Activated CD4-positive, alpha-beta T cell treated with anti-CD3 and anti-CD28 coated beads for 48 hours (primary cell): ENCODE results near the gene KIFC3.
"Not testable (repeated sequence)": the region's sequence is repeated elsewhere in the genome, so short reads cannot be mapped to it uniquely, and the experiment has no call there.

Experiments used
- DNase-seq: peaks from one replicate; pipeline ENCODE4 v3.0.0-alpha.2; 2020

Gene KIFC3

DNA sequence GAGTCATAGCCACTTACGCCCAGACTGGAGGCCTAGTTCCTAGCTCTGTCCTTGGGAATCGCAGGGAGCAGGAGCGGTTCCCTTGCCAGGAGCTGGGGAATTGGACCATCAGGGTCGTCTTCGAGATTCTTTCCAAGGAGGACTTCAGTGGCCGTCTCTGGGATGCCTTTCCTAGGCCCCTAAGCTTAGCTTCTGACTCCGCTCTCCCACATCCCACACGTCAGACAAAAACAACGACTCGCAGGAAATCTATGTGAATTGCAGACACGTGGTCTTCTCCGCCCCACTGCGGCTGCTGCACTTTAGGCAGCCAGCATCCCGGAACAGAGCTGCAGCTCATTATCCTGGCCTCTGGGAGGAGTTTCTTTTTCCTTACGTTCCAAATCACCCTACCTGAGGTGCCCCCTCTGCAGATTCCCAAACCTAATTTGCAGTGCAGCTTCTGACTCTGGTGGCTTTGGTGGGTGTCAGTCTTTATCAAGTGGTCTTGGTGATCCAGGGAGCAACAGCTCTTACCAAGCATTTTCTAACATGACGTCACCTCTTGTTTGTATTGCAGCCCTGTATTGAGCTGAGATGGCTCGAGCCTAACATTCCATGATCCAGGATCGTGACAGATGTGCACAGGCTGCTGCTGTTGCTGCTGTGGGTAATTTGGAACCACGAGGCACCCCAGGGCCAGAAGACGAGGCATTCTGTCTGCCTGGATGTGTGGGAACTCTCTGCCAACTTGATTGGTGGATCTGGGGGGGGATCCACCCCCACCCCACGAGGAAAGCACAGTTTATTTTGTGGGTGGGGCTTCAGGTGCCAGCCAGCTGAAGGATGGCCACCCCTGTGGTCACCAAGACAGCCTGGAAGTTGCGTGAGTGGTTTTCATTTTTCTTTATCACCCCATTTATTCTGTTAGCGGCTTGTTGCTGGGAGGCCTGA, 65.6 kb downstream of the KIFC3 start:
- peak; percentile 62 for DNase-seq

DNA sequence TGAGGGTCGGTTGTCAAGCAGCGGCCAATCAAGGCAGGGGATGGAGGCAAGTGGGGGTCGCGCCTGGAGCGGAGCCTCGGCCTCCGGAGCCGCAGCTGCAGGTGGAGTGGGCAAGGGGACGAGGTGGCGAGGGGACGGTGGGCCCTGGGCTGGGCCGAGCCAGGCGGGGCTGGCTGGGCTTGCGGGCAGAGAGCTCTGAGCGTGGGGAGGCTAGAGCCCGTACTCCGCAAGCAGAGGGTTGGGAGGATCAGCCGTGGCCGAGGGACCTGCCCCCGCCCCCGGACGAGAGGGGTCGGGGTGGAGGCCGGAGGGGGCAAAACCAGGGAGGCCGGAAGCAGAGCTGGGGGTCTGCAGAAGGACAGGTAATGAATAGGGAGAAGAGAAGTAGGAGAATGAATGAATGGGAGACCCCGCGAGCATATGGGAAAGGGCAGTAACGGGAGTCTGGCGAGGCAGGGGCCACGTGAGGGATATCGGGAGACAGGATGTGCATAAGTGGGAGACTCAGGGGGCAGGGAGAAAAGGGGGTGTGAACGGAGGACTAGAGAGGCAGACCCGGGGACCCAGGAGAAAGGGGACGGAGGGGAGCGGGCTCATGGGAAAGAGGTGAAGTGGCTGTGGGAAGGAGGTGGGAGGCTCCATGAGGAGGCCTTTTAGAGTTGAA, 66.4 kb downstream of the KIFC3 start, which contains the start of gene KATNB1:
Gene KATNB1 (plus strand): TSS at position 16 of the 664 bp plus-strand sequence. CDS start 1,474 bp downstream, outside the sequence.
- peak; percentile 26 for DNase-seq

DNA sequence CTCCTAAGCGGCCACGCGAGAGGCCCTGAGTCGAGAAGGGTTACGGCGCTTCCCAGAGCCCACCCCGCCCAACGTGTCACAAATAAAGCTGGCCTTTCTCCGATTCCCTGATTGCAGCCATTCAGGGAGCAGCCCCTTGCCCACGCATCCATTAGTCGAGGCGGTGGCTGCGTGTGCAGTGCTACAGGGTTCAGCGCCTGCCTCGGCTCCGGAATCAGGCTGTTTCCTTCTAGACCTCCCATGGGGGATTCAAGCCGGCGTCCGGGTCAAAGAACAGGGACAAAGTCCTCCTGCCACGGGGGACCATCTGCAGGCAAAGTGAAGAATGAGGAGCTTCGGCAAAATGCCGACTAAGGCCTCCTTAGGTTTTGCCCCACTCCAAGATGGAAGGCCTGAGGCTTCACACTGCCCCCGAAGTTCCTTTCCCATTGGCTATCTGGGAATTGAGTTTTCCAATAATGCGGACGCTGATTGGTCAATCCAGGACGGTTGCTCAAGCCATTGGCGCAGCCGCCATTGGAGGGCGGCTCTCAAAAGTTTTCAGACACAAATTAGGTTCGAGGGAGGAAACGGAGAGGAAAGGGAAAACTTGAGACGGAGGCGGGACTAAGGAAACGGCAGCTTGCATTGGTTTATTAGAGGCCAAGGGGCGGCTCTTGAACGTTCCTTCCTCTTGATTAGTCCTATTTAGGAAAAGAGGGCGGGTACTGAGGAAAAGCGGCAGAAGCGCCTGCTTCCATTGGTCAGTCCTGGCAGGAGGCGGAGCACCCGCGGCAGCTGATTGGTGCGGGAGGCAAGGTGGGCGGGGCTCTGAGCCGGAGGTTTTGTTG, 67.2 kb downstream of the KIFC3 start:
- peak; percentile 98 for DNase-seq

DNA sequence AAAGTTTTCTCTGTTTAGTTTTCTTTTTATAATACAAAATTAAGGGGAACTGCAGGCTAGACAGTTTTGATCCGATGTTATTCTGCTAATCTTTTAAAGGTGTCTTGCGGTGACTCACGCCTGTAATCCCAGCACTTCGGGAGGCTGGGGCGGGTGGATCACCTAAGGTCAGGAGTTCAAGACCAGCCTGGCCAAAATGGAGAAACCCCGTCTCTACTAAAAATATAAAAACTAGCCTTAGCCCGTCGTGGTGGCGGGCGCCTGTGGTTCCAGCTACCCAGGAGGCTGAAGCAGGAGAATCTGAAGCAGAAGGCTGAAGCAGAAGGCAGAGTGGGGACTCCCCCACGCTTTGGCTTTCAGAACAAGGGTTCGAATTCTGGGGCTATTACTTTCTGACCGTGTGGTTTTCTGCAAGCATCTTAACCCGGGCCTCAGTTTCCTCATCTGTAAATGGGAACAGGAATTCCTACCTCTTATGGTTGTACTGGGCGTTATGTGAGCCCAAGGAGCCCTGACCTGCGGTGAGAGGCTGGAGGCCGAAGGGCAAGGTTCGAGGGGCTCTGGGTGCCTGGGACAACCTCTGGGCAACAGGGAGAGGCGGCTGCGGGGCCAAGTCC, 67.9 kb downstream of the KIFC3 start:
- no peak for DNase-seq

DNA sequence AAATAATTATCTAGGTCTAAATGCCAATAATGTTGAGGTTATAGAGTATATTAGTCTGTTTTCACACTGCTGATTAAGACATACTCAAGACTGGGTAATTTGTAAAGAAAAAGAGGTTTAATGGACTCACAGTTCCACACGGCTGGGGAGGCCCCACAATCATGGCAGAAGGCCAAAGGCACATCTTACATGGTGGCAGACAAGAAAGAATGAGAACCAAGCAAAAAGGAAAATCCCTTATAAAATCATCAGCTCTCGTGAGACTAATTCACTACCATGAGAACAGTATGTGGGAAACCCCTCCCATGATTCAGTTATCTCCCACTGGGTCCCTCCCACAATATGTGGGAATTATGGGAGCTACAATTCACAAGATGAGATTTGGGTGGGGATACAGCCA, 69.6 kb downstream of the KIFC3 start:
- DNase-seq, result no peak

DNA sequence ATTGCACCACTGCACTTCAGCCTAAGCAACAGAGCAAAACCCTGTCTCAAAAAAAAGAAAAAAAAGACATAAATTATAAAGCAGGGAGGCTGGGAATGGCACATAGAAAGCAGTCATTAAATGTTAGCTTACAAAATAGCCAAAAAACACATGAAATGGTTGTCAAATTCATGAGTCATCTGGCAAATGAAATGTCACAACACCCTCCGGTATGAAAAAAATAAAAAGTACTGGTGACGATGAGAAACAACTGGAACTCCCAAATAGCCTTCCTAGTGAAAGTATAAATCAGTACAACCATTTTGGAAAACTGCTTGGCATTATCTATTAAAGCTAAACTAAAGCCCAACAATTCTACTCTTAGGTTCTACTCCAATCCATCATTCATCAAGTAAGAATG, 70.3 kb downstream of the KIFC3 start:
- DNase-seq, result no peak

DNA sequence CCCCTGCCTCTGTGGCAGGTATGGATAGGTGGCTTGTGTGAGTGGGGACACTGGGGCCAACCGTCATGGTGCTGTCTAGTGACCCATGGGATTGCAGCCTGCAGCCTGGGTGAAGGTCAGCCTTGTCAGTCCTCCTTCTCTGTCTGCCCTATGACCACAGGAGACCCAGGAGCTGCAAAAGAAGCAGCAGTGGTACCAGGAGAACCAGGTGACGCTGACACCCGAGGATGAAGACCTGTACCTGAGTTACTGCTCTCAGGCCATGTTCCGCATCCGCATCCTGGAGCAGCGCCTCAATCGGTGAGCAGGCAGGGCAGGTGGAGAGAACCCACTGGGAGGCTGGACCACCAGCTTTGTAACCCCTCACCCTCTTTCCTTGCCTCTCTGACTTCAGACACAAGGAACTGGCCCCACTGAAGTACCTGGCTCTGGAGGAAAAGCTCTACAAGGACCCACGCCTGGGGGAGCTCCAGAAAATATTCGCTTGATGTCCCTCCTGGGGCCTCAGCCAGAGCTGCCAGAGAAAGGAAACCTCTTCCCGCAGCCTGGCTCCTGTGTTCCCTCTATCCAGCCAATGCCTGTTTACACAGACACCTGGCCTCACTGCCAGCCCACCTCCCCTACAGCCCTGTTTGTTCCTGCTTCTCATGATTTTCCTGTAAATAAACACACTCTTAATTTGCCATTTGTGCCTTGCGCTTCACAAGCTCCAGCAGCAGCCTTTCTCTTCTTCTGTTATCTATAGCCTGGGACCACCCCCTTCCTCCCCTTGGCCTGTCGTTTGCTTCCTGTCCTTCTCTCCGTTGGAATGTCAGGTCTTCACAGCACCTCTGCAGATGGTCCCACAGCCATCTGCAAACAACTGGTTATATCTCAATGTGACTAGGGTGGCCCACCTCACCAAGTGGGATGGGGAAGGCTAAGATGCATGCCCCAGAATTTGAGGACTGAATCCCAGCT, 71.2 kb downstream of the KIFC3 start:
- no peak for DNase-seq

DNA sequence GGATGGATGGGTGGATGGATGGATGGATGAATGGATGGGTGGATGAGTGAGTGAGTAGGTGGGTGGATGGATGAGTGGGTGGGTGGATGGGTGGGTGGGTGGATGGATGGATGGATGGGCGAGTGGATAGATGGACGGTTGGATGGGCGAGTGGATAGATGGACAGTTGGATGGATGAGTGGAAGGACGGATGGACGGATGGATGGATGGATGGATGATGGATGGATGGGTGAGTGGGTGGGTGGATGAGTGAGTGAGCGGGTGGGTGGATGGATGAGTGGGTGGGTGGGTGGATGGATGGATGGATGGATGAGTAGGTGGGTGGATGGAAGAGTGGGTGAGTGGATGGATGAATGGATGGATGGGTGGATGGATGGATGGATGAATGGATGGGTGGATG, 72.4 kb downstream of the KIFC3 start:
- not testable (repeated sequence) for DNase-seq

DNA sequence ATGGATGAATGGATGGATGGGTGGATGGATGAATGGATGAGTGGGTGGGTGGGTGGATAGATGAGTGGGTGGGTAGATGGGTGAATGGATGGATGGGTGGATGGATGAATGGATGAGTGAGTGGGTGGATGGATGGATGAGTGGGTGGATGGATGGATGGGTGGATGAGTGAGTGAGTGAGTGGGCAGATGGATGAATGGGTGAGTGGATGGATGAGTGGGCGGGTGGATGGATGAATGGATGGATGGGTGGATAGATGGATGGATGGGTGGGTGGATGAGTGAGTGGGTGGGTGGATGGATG, 73.2 kb downstream of the KIFC3 start:
- no peak for DNase-seq

DNA sequence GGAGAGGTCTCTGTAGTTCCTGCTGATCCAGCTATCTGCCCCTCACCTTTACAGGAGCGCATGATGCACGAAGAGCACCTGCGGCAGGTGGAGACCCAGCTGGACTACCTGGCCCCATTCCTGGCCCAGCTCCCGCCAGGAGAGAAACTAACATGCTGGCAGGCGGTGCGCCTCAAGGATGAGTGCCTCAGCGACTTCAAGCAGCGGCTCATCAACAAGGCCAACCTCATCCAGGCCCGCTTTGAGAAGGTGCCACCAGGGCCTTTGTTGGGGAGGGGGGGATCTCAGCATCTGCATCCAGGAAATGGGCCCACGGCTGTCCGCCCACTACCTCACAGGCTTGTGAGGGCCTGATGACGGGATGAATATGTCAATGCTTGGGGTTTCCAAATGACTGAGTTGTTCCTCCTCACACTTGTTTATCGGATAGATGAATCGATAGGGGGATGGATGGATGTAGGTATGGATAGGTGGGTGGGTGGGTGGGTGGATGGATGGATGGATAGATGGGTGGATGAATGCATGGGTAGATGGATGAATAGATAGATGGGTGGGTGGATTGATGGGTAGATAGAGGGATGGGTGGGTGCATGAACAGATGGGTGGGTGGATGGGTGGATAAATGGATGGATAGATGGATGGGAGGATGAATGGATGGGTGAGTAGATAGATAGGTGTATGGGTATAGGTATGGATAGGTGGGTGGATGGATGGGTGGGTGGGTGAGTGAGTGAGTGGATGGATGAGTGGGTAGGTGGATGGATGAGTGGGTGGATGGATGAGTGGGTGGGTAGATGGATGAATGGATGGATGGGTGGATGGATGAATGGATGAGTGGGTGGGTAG, 73.7 kb downstream of the KIFC3 start:
- peak; percentile 18 for DNase-seq

DNA sequence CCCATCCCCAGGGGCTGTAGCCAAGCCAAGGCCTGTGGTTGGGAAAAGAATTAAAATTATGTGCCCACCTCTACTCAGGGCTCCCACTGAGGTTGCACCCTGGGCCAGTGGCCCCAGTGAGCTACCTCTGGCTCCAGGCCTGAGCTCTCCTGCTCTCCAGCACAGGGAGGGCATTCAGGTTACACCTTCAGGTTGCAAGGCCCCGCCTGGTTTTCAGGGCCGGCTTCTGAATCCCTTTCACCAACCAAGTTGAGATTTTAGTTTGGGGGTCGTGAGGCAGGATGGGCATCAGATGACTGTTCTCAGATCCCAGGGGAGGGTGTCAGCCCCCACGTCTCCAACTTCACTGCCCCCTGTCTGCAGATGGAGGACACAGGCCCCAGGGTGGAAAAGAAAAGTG, 74.7 kb downstream of the KIFC3 start:
- DNase-seq, result no peak

DNA sequence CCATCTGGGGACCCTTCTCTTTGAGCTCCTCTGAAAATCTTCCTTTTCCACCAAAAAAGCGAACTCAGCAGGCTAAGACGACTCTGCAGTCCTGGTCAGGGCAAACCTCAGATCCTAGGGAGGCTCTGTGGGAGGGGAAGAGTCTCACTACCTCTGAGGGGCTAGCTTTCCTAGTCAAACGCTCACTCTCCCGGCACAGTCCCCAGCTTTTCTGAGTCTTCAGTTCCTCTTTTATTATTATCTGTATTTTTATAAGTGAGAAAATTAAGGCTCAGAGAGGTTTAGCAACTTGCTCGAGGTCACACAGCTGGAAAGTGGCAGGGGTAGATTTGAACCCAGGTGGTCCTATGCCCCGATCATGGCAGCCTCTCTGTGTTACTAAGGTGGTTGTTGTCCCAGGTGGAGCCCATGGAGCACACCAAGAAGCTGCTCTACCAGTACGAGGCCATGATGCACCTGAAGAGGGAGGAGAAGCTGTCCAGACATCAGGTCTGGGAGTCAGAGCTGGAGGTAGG, 75.8 kb downstream of the KIFC3 start:
- no peak for DNase-seq

DNA sequence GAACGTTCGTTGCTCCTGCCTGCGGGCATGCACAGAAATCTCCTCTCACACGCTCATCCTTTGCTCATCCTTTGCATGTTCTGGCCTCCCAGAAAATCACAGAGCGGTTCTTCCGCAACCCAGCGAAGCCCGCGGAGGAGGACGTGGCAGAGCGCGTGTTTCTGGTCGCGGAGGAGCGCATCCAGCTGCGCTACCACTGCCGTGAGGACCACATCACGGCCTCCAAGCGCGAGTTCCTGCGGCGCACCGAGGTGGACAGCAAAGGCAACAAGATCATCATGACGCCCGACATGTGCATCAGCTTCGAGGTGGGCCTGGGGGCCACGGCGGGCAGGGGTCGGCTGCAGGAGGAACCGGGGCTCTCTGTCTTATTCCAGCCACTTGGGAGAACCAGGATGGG, 76.3 kb downstream of the KIFC3 start:
- DNase-seq, result no peak

DNA sequence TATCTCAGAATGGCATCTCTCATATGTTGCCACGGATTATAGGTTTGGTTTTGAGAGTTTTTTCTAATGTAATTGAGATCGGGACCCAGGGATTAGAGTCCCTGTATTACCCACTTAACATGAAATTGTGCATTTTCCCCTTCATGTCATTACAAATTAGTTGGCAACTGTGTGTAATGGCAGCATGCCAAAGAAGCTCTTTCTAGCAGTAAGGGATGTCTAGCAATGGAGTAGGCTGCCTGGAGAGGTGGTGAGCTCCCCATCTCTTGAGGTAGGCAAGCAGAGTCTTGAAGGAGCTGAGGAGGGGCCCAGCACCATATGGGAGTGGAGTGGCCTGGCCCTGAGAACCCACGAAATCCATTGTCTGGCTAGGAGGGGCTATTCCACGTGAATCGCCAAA, 76.7 kb downstream of the KIFC3 start:
- DNase-seq, result no peak

DNA sequence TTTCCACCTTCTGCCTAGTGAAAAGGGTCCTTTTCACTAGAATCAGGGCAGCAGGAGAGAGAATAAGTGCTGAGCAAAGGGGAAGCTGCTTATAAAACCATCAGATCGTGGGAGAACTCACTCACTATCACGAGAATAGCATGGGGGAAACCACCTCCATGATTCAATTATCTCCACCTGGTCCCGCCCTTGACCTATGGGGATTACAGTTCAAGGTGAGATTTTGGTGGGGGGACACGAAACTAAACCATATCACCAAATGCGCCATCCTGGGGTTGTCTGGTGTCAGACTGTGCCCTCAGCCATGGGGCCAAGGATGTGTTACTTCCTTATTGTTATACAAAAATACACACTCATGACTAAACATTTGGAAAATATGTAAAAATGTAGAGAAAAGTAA, 77.1 kb downstream of the KIFC3 start:
- no peak for DNase-seq

DNA sequence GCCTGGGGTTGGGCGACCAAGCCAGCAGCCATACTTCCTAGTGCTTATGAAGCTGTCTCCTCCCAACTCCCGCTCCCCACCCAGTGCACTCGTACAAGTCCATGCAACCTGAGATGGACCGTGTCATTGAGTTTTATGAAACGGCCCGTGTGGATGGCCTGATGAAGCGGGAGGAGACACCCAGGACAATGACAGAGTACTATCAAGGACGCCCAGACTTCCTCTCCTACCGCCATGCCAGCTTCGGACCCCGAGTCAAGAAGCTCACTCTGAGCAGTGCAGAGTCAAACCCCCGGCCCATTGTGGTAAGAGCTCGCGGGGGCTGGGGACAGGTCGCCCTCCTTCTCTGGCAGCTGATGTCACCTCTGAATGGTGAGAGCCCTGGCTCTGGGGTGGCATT, 77.8 kb downstream of the KIFC3 start:
- DNase-seq, result no peak

DNA sequence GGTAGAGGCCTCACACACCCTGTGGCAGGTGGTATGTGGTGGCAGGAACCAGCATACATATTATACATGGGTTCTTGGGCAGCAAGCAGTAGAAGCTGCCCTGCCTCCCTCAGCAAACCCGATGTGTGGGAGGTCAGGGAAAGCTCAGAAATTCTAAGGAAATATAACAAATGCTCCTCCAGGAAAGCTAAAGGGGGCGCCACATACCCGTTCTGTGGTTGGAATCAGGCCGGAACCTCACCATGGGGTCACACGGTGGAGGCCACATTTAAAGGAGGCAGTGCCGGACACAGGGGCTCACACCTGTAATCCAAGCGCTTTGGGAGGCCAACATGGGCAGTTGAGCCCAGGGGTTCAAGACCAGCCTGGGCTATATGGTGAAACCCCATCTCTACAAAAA, 79.1 kb downstream of the KIFC3 start:
- DNase-seq, result no peak

DNA sequence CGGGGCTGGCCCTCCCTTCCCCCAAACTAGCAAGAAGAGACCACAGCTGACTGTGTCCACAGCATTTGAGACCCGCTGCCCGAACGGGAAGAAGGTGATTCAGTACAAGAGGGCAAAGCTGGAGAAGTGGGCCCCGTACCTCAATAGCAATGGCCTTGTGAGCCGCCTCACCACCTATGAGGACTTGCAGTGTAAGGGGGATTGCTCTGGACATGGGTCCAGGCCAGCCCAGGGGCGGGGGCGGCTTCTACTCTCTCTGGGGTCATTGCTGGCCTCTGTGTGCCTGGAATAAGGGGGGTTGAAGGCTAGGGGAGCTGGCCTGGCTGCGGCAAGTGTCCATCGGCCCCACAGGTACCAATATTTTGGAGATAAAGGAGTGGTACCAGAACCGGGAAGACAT, 79.6 kb downstream of the KIFC3 start:
- DNase-seq, result no peak

DNA sequence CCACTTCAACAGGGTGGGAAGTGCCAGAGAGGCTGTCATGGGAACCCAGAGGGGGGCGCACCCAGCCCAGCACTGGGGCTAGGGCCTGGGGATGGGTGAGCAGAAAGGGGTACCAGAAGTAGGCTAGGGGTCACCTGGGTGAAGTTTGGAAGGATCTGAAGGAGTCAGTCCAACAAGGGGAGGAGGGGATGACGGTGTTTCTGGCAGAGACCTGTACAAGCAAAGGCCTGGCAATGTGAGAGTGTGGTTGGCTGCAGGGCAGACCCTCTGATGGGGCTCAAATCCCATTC, 80.1 kb downstream of the KIFC3 start:
- no peak for DNase-seq

DNA sequence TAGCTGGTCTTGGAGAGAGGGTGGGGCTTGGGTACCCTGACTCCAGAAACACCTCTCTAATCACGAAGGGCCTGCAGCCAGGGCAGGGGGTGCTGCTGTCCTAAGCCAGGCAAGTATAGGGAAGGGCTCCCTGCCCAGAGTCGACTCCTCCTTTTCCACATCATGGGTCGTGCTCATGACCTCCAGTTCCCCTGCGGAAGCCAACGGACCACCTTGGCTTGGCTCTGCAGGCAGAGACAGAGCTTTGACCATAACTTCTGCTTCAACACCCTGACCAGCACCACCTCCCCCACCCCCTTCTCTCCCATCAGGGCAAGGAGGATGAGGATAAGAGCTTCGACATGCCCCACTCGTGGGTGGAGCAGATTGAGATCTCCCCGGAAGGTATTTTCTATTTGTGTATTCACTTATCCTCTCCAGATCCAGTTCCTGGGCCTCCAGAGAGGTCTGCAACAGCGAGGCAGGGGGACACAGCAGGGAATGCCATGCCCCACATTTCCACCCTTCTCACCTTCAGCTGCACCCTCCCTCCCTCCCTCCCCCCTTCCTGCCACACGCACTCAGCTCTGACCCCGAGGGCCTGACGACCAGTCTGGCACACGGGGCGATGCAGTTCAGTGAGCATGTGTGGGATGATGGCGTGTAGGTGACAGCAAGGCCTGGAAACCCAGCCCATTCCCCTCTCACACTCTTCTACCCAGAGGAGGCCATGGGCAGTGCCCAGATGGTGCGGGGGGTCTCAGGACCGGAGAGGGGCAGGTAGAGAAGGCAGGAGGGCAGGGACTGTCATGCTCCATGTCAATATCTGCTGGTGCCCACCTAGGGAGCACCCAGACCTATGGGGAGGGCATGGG, 80.7 kb downstream of the KIFC3 start:
- no peak for DNase-seq
